Nephron (organoid): ENCODE measurements around the gene CRYGN.

Source experiments
- H3K27ac Mint-ChIP-seq, 3 experiments: 2 replicates each; pipeline ENCODE4 v1.8.0; 2020; ENCODE audit warnings: mixed read lengths in 3 of 3, mild to moderate bottlenecking in 2 of 3, moderate library complexity in 1 of 3
- H3K27me3 Mint-ChIP-seq: 2 replicates; pipeline ENCODE4 v1.8.0; 2021; ENCODE audit warnings: low read depth, mild to moderate bottlenecking, moderate library complexity, mixed read lengths
- H3K36me3 Mint-ChIP-seq: 2 replicates; pipeline ENCODE4 v1.8.0; 2020; ENCODE audit warnings: low read depth, mixed read lengths
- H3K4me1 Mint-ChIP-seq: 2 replicates; pipeline ENCODE4 v1.8.0; 2020; ENCODE audit warnings: mixed read lengths
- H3K4me3 Mint-ChIP-seq, 3 experiments: 2 replicates each; pipeline ENCODE4 v1.8.0; 2020; ENCODE audit warnings: mild to moderate bottlenecking in 3 of 3, mixed read lengths in 3 of 3, moderate library complexity in 2 of 3
- H3K9me3 Mint-ChIP-seq: 2 replicates; pipeline ENCODE4 v1.8.0; 2020; ENCODE audit warnings: mixed read lengths
- TF ChIP-seq, protein P1 (sequence below), 3 experiments: fragments of 200-600 bp; sonication (generic); IDR thresholded peaks; one replicate each; pipeline ENCODE4 v1.5.0; 2021; ENCODE audit warnings: antibody characterized with exemption in 3 of 3; ENCODE audit not compliant: unreplicated experiment in 3 of 3

CRYGN gene

DNA sequence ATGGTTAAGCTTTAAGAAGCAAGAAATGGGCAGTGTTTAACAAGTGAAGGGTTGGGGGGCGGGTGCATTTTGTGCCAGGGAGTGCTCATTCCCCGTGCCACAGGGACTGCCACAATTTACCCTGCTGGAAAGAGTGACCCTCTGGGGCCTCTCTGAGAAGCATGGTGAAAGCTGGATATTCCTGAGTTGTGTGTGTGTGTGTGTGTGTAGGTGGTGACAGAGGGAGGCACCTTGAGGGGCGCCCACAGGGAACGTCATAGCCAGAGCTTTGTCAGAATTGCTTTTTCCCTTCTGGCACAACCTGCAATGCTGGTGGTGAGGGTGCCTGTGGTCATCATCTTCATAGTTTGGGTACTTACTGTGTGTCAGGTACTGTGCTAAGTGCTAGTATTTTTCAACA, 27.6 kb downstream of the CRYGN start:
- TF ChIP-seq, protein P1, sequence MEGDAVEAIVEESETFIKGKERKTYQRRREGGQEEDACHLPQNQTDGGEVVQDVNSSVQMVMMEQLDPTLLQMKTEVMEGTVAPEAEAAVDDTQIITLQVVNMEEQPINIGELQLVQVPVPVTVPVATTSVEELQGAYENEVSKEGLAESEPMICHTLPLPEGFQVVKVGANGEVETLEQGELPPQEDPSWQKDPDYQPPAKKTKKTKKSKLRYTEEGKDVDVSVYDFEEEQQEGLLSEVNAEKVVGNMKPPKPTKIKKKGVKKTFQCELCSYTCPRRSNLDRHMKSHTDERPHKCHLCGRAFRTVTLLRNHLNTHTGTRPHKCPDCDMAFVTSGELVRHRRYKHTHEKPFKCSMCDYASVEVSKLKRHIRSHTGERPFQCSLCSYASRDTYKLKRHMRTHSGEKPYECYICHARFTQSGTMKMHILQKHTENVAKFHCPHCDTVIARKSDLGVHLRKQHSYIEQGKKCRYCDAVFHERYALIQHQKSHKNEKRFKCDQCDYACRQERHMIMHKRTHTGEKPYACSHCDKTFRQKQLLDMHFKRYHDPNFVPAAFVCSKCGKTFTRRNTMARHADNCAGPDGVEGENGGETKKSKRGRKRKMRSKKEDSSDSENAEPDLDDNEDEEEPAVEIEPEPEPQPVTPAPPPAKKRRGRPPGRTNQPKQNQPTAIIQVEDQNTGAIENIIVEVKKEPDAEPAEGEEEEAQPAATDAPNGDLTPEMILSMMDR (IDR thresholded peaks at IDR 0.05; ENCODE audit: unreplicated experiment in 3 of 3): no peak
- Mint-ChIP-seq H3K27ac (peak overlapping the region in 1 of 3 experiments; percentile 48), H3K4me1 (peaks cover 25% of the 10 kb centered on the region), H3K9me3 (peaks cover 6% of the 10 kb centered on the region), H3K4me3 (peak overlapping the region; percentile 31 to 87 (median 57)), H3K36me3 (peaks cover 7% of the 10 kb centered on the region), H3K27me3 (peaks cover 28% of the 10 kb centered on the region)

DNA sequence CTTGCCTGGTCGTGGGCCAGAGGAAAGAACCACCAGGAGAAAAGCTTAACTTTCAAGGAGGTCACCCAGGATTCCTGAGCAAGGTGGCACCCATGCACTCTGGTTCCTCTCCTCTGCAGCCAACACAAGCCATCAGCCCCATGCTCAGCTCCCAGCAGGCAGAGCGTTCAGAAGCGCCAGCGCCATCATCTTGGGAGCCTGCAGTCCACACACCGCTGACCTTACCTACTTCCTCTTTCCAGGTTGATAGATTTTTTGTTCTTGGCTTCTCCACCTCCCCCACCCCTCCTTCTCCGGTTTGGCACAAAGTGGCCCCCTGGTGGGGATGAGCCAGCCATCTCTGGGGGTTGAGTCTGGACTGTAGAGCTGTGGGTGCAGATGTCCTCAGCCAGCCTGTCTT, 28.4 kb downstream of the CRYGN start:
- peak overlapping the region in 2 of 3 experiments; percentile 32 to 82 for H3K27ac Mint-ChIP-seq
- peaks cover 6% of the 10 kb centered on the region for H3K36me3 Mint-ChIP-seq
- peaks cover 17% of the 10 kb centered on the region for H3K4me1 Mint-ChIP-seq

DNA sequence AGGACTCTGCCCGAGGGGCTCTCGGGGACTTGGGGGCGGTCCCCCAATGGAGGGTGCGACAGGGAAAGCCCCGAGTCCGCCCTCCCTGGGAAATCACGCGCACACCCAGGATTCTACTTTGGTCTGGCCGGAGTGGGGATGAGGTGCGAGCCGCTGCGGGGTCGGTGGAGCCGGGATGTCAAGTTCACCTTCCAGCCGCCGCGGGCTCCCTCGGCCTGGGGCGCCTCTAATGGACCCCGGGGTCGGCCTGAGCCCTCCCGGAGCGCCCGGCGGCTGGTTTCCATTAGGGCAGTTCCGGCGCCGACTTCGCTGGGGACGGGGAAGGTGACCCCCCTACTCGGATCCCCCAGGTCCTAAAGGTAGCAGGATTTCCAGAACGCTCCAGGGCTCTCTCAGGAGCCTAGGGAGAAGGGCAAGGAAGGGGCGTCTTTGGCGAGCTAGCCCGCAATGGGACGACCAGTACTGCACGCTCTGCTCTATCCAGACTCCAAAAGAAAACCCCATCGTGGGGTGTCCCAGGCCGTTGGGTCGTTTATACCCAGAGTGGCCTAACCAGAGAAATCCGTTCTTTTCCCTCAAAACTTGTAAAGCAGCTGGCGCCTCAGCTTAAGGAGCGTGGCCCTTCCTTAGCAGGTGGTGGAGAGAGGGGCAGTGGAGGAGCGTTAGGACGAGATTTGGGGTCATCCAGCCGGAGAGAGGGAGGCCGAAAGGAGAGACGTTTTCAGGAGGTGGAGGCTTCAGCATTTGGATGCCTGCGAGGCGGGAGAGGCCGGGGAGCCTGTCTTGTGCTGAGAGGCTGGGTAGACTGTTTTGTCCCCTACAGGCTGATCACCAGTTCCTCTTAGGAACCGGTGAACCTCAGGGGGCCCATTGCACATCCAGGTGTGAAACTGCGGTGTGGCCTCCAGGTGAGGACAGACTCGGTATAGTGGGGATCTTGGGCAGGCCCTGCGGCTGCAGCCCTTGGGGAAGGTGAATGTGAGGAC, 29.2 kb downstream of the CRYGN start:
- Mint-ChIP-seq H3K4me1 (peaks cover 13% of the 10 kb centered on the region), H3K27ac (peak overlapping the region; percentile 32 to 82 (median 40)), H3K36me3 (peaks cover 13% of the 10 kb centered on the region), H3K9me3 (no peaks in the 10 kb centered on the region), H3K4me3 (peak overlapping the region; percentile 86 to 87 (median 87)), H3K27me3 (peaks cover 32% of the 10 kb centered on the region)
- TF ChIP-seq, protein P1 (IDR thresholded peaks at IDR 0.05; ENCODE audit: unreplicated experiment in 3 of 3): no peak

More for the DNA sequence above, 28.4 kb downstream of the CRYGN start:
- H3K4me3 Mint-ChIP-seq: peak overlapping the region; percentile 86 to 87 (median 87)
- H3K9me3 Mint-ChIP-seq: no peaks in the 10 kb centered on the region
- peaks cover 32% of the 10 kb centered on the region for H3K27me3 Mint-ChIP-seq
- TF ChIP-seq, protein P1 (IDR thresholded peaks at IDR 0.05; ENCODE audit: unreplicated experiment in 3 of 3): no peak

DNA sequence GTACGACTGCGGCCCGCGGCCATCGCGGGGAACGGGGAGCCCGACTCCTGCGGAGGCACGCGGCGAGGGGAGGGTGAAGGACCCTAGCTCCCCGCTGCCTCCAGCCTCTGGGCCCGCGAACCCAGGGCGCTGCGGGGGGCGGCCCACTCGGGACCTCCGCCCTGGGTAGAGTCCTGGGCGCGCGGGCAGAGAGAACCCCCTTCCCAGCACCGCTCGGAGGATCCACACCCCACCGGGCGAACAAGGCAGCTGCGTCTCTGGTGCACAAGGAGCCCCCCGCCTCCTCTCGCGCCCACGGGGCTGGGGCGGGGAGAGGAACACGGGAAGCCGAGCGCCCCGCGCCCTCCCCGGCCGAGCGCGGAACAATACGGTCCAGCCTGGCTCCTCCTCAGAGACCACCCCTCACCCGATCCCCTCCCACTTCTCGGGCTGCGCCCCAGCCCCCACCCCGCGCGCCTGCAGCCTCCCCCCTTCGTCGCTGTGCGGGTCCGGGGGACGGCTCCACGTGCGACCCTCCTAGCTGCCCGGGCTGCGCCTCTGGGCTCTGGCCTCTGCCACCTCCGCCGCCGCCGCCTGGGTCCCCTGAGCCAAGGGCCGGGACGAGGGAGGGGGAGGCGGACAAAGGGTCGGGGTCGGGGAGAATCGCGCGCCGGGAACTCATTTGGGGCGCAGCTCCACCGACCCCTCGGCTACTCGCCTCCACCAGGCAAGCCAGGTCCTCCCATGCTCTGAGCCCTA, 30.1 kb downstream of the CRYGN start, which contains the start of gene WDR86:
TSS of gene WDR86 (minus strand) at position 372 of the 738 bp plus-strand sequence. CDS start 449 bp downstream, outside the sequence.
- no peaks in the 10 kb centered on the region for H3K9me3 Mint-ChIP-seq
- H3K27ac Mint-ChIP-seq: peak within 1 kb of the TSS; percentile 83 to 95 (median 91)
- peaks cover 15% of the 10 kb centered on the region for H3K36me3 Mint-ChIP-seq
- H3K27me3 Mint-ChIP-seq: peaks cover 32% of the 10 kb centered on the region
- TF ChIP-seq, protein P1 (IDR thresholded peaks at IDR 0.05; ENCODE audit: unreplicated experiment in 3 of 3): no peak
- peaks cover 15% of the 10 kb centered on the region for H3K4me1 Mint-ChIP-seq
- peak within 1 kb of the TSS; percentile 89 to 100 (median 96) for H3K4me3 Mint-ChIP-seq

DNA sequence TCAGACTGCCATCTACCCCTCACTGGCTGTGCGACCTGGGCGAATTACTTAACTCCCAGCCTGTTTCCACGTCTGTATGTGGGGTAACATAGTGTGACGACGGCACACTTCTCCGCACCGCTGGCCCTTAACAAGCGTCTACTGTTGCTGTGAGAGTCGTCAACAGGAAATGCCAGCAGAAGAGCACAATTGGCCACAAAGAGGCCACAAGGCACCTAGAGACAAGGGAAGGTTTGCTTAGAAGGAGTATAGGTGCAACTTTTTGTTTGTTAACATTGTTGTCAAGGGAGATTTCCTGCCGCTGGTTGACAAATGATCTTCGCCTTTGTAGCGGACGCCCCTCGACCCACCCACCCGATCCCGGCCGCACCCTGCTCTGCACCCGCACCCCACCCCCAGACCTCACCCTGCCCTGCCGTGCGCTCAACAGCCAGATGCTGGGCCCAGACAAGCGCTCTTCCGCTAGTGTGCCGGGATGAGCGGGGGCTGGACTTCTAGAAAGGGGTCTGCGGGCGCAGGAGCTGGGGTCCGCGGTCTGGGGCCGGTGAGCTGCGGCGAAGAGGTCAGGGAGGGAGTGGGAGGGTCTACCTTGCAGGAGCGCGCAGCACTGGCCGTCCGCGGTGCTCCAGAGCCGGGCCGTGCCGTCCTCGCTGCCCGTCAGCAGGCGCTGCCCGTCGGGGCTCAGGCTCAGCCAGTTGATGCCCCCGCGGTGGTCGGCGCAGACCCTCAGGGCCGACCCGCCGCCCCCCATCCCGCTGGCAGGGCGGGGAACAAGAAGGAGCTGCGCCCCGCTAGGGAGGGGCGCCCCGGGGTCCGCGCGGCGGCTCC, 30.9 kb downstream of the CRYGN start:
- Mint-ChIP-seq H3K4me1 (peaks cover 17% of the 10 kb centered on the region), H3K4me3 (peak overlapping the region; percentile 89 to 100 (median 96)), H3K27me3 (peaks cover 32% of the 10 kb centered on the region), H3K9me3 (no peaks in the 10 kb centered on the region), H3K36me3 (peaks cover 15% of the 10 kb centered on the region), H3K27ac (peak overlapping the region; percentile 83 to 95 (median 91))
- TF ChIP-seq, protein P1 (IDR thresholded peaks at IDR 0.05; ENCODE audit: unreplicated experiment in 3 of 3): no peak
